ENCODE measurements around the gene RNU1-4.
"Not testable (repeated sequence)": the region's sequence is repeated elsewhere in the genome, so short reads cannot be mapped to it uniquely, and the experiment has no call there.

GRCh38 chr1:16781625-16782024, 41.3 kb downstream of the RNU1-4 start:
- TF ChIP-seq CTCF, POLR2A (IDR thresholded peaks at IDR 0.05): not testable (repeated sequence)

Measured in body of pancreas (tissue), 4 donors.